GM12801 (cell line): ENCODE results near the gene CRELD2.

ENCODE experiments used
- TF ChIP-seq, protein P1 (sequence below): IDR thresholded peaks from one replicate; pipeline ENCODE4 v1.5.1; 2011; ENCODE audit warnings: control low read depth; ENCODE audit not compliant: insufficient read length; ENCODE audit errors: extremely low read depth

Gene CRELD2

GRCh38 chr22:49935561-49935960, 17.1 kb downstream of the CRELD2 start:
- TF ChIP-seq, protein P1, sequence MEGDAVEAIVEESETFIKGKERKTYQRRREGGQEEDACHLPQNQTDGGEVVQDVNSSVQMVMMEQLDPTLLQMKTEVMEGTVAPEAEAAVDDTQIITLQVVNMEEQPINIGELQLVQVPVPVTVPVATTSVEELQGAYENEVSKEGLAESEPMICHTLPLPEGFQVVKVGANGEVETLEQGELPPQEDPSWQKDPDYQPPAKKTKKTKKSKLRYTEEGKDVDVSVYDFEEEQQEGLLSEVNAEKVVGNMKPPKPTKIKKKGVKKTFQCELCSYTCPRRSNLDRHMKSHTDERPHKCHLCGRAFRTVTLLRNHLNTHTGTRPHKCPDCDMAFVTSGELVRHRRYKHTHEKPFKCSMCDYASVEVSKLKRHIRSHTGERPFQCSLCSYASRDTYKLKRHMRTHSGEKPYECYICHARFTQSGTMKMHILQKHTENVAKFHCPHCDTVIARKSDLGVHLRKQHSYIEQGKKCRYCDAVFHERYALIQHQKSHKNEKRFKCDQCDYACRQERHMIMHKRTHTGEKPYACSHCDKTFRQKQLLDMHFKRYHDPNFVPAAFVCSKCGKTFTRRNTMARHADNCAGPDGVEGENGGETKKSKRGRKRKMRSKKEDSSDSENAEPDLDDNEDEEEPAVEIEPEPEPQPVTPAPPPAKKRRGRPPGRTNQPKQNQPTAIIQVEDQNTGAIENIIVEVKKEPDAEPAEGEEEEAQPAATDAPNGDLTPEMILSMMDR: no peak

DNA sequence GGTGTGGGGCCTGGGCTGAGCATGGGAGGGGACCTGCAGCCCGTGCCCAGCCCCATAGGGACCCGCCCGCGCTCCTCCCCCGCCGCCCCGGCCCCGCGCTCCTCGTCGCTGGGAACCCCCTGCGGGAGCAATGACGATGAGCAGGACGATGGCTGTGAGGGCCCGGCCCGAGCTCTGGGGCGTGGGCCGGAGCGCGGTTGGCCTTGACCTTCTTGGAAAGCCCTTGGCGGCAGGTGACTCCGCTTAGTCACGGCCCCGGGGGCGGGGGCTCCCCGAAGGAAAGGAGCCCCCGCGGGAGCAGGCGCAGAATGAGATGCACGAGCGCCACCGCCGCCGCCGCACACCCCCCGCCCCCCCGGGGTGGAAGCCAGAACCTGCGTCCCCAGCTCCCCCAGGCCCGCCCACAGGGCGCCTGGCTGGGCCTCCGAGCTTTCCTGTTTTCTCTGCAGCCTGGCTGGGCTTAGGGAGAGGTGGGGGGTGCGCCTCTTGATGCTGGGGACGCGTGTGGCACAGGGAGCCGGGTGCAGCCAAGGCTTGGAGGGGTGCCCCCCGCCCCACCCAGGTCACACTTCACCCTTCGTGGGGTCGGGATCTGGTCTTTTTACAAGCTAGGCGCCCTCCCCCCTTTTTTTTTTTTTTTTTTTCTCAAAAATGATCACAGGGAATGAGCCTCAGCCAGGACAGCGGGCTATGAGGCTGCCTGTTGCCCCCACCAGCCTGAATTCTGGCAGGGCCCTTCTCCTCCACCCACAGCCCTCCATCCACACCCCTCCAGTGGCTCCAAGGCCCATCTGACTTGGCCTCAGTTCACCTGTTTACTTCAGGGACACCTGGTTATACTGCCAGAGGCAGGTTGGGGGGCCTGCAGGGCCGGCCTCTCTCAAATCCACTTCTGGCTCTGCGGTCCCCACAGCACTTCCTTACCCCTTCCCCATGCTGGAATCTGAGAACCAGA, 17.9 kb downstream of the CRELD2 start:
- TF ChIP-seq, protein P1: no peak

DNA sequence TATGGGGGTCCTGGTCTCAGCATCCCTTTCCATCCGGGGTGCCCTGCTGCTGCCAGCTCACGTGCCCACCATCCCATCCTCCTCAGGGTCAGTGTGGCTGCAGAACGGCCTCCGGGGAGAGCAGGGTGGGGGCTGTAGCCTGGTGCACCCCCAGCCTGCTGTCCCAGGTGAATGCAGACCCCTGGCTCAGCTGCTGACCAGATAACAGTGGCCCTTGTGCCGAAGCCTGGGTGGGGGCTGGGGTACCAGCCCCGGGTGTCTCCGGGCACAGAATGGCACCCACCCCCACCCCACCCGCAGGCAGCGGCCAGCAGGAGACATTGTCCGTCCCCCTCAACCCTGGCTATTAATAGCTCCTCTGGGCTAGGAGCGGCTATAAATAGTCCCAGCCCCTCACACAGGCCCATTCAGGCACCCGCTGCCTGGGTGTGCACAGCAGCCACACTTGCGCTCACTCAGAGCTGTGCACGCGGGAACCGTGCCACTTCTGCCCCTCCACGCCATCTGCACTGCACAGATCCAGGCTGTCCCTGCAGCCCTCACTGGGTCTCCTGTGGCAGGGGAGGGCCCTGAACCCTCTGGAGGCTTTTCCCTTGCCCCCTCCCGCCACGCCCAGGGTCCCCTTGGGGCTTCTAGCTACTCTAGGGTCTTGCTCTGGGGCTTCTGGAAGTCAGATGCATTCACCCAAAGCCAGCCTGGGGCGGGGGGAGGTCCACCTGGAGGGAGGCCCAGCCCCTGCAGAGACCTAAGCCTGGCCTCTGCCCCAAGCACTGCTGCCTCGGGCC, 18.7 kb downstream of the CRELD2 start:
- TF ChIP-seq, protein P1: no peak

- TF ChIP-seq, protein P1: no peak
These were observed 19.5 kb downstream of the CRELD2 start for GRCh38 chr22:49937758-49938564.

DNA sequence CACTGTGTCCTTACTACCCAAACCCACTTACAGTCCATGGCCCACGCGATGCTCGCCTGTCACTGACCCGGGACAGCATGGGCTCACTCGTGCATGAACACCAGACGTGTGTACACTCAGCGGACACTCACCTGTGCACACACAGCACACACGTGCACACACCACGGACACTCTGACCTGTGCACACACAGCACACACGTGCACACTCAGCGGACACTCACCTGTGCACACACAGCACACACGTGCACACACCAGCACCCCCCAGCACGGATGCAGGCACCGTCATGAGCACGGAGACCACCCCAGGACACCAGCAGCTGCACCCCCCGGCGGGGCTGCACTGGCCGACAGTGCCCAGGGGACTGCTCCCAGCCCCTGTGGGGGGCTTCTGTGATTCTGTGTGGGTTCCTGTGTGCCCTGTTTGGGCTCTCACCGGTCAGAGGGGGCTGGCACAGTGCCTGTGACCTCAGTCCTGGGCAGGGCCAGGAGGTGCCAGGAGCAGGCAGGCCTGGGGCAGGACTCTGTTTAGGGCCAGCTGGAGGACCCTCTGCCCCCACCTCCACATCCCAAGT, 20.2 kb downstream of the CRELD2 start:
- TF ChIP-seq, protein P1: no peak

DNA sequence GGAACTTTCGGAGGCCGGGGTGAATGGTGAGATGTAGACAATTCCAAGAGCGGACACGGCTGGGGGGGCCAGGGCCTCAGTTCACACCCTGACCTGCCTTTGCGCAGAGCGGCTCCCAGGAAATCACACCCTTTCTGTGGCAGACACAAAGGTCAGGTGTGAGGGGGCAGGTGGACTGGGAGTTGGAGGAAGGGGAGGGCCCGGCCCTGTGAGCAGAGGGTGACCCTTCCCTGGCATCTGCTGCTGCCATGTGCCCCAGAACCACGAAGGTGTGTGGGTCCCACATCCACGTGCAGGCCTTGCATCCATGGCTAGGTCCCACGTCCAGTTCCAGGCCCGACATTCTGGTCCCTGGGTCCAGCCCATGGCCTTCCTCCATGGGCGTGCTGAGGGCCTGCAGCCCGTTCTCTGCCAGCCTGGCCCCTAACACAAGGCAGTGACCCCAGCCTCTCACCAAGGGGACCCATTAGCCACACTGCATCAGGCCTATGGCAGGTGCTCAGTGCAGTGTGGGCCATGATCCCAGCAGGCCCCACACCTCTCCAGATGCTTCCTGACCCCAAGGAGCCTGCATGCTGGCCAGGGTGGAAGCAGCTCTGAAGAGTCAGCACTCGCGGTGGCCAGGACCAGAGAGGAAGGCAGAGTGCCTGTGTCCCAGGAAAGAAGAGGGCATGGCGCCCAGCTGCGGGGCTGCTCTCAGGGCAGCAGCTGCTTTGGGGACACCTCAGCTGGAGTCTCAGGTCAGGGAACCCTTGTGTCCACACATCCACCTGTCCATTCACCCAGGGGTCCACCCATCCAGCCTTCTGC, 23.3 kb downstream of the CRELD2 start:
- TF ChIP-seq, protein P1: no peak
